Keratinocyte (primary cell): ENCODE data around the gene ARSB. TPM values are rescaled to one million over a fixed set of nuclear protein-coding genes. Genes with fewer than 3 reads are reported as not detected.

Experiments
- DNase-seq: peaks from one replicate; pipeline ENCODE4 v3.0.0-alpha.2; 2011; ENCODE audit warnings: low read depth, missing footprints, low spot score
- FAIRE-seq: peaks from 2 replicates; lab custom pipeline; 2011; peaks lifted over from hg19 to GRCh38; lab: Jason Lieb, UNC
- H2AFZ ChIP-seq: 2 replicates; pipeline ENCODE4 v1.6.0; 2012; ENCODE audit warnings: low read length, control low read depth, inconsistent platforms; ENCODE audit not compliant: control insufficient read depth
- H3K27ac ChIP-seq: 2 replicates; pipeline ENCODE4 v1.5.1; 2011; ENCODE audit warnings: low read length; ENCODE audit not compliant: control insufficient read depth, insufficient read depth
- H3K27me3 ChIP-seq: 3 replicates; pipeline ENCODE4 v1.6.0; 2011; ENCODE audit warnings: low read length; ENCODE audit not compliant: control insufficient read depth, insufficient read depth; ENCODE audit errors: extremely low read depth
- H3K36me3 ChIP-seq, 2 experiments: 2 replicates in 1 of 2; 3 replicates in 1 of 2; pipeline ENCODE4 v1.5.1; 2011; ENCODE audit warnings: low read length in 2 of 2, mild to moderate bottlenecking in 1 of 2; ENCODE audit not compliant: control insufficient read depth in 2 of 2, insufficient read depth in 2 of 2; ENCODE audit errors: extremely low read depth in 1 of 2
- H3K4me1 ChIP-seq: 3 replicates; pipeline ENCODE4 v1.5.1; 2011; ENCODE audit warnings: low read length; ENCODE audit not compliant: control insufficient read depth, insufficient read depth; ENCODE audit errors: extremely low read depth
- H3K4me2 ChIP-seq: 3 replicates; pipeline ENCODE4 v1.6.0; 2011; ENCODE audit warnings: low read depth, low read length; ENCODE audit not compliant: control insufficient read depth, insufficient read depth; ENCODE audit errors: extremely low read depth
- H3K4me3 ChIP-seq, 3 experiments: fragments of 200-600 bp in 1 of 3; sonication (generic) in 1 of 3; 2 replicates in 2 of 3; 3 replicates in 1 of 3; pipeline ENCODE4 v1.5.1; 2011 to 2016; ENCODE audit warnings: low read length in 3 of 3, mild to moderate bottlenecking in 3 of 3, control low read depth in 2 of 3, inconsistent platforms in 1 of 3, low read depth in 1 of 3, mixed read lengths in 1 of 3, mixed run types in 1 of 3, moderate library complexity in 1 of 3; ENCODE audit not compliant: control insufficient read depth in 2 of 3, insufficient read depth in 2 of 3; ENCODE audit errors: extremely low read depth in 1 of 3
- H3K79me2 ChIP-seq: 2 replicates; pipeline ENCODE4 v1.6.0; 2012; ENCODE audit warnings: low read length; ENCODE audit not compliant: control insufficient read depth, insufficient read depth
- H3K9ac ChIP-seq: 3 replicates; pipeline ENCODE4 v1.6.0; 2011; ENCODE audit warnings: low read length; ENCODE audit not compliant: control insufficient read depth, insufficient read depth; ENCODE audit errors: extremely low read depth
- H3K9me1 ChIP-seq: 3 replicates; pipeline ENCODE4 v1.6.0; 2011; ENCODE audit warnings: low read length; ENCODE audit not compliant: control insufficient read depth, insufficient read depth; ENCODE audit errors: extremely low read depth
- H3K9me3 ChIP-seq: 2 replicates; pipeline ENCODE4 v1.5.1; 2012; ENCODE audit warnings: low read depth, low read length; ENCODE audit not compliant: control insufficient read depth
- H4K20me1 ChIP-seq: 3 replicates; pipeline ENCODE4 v1.6.0; 2011; ENCODE audit warnings: low read length; ENCODE audit not compliant: control insufficient read depth, insufficient read depth; ENCODE audit errors: extremely low read depth
- EZH2 ChIP-seq: IDR thresholded peaks from one replicate; pipeline ENCODE4 v1.6.1; 2012; ENCODE audit warnings: inconsistent platforms, mild to moderate bottlenecking, low read length, moderate library complexity
- dilution Hi-C: fragments of 300-500 bp; cut with MboI; formaldehyde crosslinking; loops from one replicate; pipeline ENCODE4 v1.7.0; 2020; ENCODE audit warnings: low sequenced_read_pairs; ENCODE audit not compliant: extremely low pct_ligation_motif_present
- polyA plus RNA-seq, 5 experiments: library from polyadenylated mRNA; depleted of rRNA in 3 of 5; stranded (reverse) in 3 of 5; stranded (forward) in 1 of 5; unstranded in 1 of 5; fragments of >200 nt; gene quantifications; 1 replicate in 1 of 5; 2 replicates in 3 of 5; 3 replicates in 1 of 5; pipeline versions ENCODE4 v1.2.1 to v1.2.3, GENCODE V29; 2011 to 2012; ENCODE audit warnings: missing spikeins in 2 of 5, low read depth in 1 of 5, low replicate concordance in 1 of 5
- TF ChIP-seq, protein P1 (sequence below), 3 experiments: IDR thresholded peaks in 1 of 3; conservative IDR thresholded peaks in 1 of 3; optimal IDR thresholded peaks in 1 of 3; 2 replicates in 2 of 3; 3 replicates in 1 of 3; pipeline versions ENCODE3 to v1.5.1; 2011; ENCODE audit warnings: low read length in 3 of 3, mild to moderate bottlenecking in 3 of 3, moderate library complexity in 2 of 3, control low read depth in 1 of 3, inconsistent platforms in 1 of 3; ENCODE audit not compliant: insufficient read depth in 2 of 3; ENCODE audit errors: extremely low read depth in 1 of 3

The ARSB gene
- polyA plus RNA-seq, 1 donor (not counting 4 experiments of a cell fraction or from before 2014, with no cell fraction given), result 4.5 TPM

DNA sequence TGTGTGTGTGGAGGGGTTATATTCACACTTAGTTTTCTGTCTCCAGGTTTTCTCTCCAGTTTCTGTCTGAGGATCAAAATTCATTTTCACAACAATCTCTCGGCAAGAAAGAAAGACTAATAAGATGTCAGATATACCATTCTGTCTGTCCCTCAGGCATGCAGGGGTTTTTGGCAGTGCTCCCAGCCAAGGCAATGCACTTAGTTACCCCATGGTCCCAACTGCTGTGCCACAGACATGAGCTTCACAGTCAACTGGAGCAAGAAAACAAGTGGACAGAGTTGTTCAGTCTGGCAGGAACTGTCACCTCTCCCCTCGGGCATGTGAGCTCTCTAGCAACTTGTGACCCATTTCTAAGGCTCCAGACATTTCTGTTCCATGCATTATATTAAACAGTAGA is 234.8 kb downstream of the ARSB start:
- no peak for DNase-seq
- Histone ChIP-seq H3K27me3 (no peaks in the 10 kb centered on the region), H3K27ac (no peak overlapping the region), H3K9ac (no peak overlapping the region), H3K4me1 (no peaks in the 10 kb centered on the region), H3K9me1 (no peaks in the 10 kb centered on the region), H3K9me3 (no peaks in the 10 kb centered on the region), H3K79me2 (no peaks in the 10 kb centered on the region), H3K36me3 (no peaks in the 10 kb centered on the region), H3K4me3 (no peak overlapping the region), H2AFZ (no peak overlapping the region), H3K4me2 (no peak overlapping the region), H4K20me1 (no peaks in the 10 kb centered on the region)
- TF ChIP-seq, protein P1, sequence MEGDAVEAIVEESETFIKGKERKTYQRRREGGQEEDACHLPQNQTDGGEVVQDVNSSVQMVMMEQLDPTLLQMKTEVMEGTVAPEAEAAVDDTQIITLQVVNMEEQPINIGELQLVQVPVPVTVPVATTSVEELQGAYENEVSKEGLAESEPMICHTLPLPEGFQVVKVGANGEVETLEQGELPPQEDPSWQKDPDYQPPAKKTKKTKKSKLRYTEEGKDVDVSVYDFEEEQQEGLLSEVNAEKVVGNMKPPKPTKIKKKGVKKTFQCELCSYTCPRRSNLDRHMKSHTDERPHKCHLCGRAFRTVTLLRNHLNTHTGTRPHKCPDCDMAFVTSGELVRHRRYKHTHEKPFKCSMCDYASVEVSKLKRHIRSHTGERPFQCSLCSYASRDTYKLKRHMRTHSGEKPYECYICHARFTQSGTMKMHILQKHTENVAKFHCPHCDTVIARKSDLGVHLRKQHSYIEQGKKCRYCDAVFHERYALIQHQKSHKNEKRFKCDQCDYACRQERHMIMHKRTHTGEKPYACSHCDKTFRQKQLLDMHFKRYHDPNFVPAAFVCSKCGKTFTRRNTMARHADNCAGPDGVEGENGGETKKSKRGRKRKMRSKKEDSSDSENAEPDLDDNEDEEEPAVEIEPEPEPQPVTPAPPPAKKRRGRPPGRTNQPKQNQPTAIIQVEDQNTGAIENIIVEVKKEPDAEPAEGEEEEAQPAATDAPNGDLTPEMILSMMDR (optimal IDR thresholded peaks at IDR 0.05 in 1 of 3, IDR thresholded peaks at IDR 0.05 in 1 of 3, conservative IDR thresholded peaks at IDR 0.05 in 1 of 3; ENCODE audit: extremely low read depth in 1 of 3, insufficient read depth in 2 of 3, low read length in 3 of 3), result no peak
- TF ChIP-seq EZH2, result no peak
- dilution Hi-C loops, result no loop called here
- no peak for FAIRE-seq

DNA sequence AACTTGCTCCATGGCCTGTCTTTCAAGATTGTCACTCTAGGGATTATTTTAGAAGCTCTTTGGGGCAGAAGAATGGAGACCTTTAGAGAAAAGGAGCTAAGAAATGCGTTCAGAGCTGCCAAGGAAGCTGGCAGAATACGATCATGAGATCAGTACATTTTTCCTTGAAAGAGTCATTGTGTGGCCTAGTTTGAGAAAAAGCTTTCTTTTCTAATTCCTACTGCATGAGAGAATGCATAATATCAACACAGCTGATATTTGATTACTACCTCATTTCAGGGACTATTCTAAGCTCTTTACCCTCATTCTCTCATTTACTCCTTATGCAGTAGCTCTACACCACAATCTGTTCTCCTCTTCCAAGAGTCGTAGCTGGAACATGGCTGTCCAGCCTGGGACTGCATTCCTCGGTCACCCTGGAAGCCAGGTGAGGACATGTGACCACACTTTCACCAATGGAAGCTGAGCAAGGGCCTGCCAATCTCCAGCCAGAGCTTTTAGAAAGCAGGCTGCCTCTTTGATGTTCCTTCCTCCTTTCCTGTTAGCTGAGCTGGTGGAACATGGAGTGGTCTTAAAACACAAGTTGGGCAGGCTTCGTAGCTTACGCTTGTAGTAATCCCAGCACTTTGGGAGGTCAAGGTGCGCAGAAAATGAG is 237.3 kb downstream of the ARSB start:
- Histone ChIP-seq H3K27me3 (peaks cover 2% of the 10 kb centered on the region), H3K9me3 (no peaks in the 10 kb centered on the region), H3K36me3 (no peaks in the 10 kb centered on the region), H3K4me3 (no peak overlapping the region), H3K9me1 (no peaks in the 10 kb centered on the region), H3K4me2 (no peak overlapping the region), H4K20me1 (no peaks in the 10 kb centered on the region), H3K27ac (no peak overlapping the region), H3K4me1 (no peaks in the 10 kb centered on the region), H3K79me2 (no peaks in the 10 kb centered on the region), H3K9ac (no peak overlapping the region), H2AFZ (no peak overlapping the region)
- dilution Hi-C loops, result no loop called here
- no peak for TF ChIP-seq EZH2
- TF ChIP-seq, protein P1 (optimal IDR thresholded peaks at IDR 0.05 in 1 of 3, IDR thresholded peaks at IDR 0.05 in 1 of 3, conservative IDR thresholded peaks at IDR 0.05 in 1 of 3; ENCODE audit: extremely low read depth in 1 of 3, insufficient read depth in 2 of 3, low read length in 3 of 3), result no peak
- DNase-seq (no peak), FAIRE-seq (no peak)
